IMR-90 (cell line): ENCODE results near the gene B4GALNT1. TPM values are rescaled to one million over a fixed set of nuclear protein-coding genes. Genes with fewer than 3 reads are reported as not detected.

Experiments used
- ATAC-seq: fragments of 200-7000 bp; cut with Tn5 transposase; 2 replicates; pipeline ENCODE4 v1.9.1; 2020; ENCODE audit warnings: low read depth, mild to moderate bottlenecking, moderate library complexity
- BruUV-seq: library from RNA; stranded (reverse); fragments of 400-500 nt; replicated peaks from 2 replicates; lab custom pipeline; 2021; lab: Mats Ljungman, UMichigan
- CTCF ChIA-PET: fragments of 300-600 bp; formaldehyde crosslinking; extraction: SDS; loops from one replicate; lab custom pipeline; 2021; ENCODE audit warnings: antibody characterized with exemption; lab: Yijun Ruan, JAX
- POLR2A ChIA-PET: fragments of 300-600 bp; sonication (Branson Sonifier 250); formaldehyde crosslinking; loops from one replicate; lab custom pipeline; 2022; ENCODE audit warnings: antibody characterized with exemption; ENCODE audit not compliant: unreplicated experiment; lab: Charles Lee
- DNase-seq: peaks from one replicate; pipeline ENCODE4 v3.0.0; 2013
- H2AFZ ChIP-seq: replicated peaks from 2 replicates; pipeline ENCODE3; 2013; ENCODE audit warnings: low read length, mild to moderate bottlenecking; ENCODE audit not compliant: poor library complexity
- H2AK5ac ChIP-seq: 2 replicates; pipeline ENCODE4 v1.6.1; 2013; ENCODE audit warnings: low read depth, low read length, inconsistent platforms
- H2AK9ac ChIP-seq: replicated peaks from 2 replicates; pipeline ENCODE3; 2013; ENCODE audit warnings: mild to moderate bottlenecking, low read depth, low read length, moderate library complexity; ENCODE audit not compliant: poor library complexity
- H2BK120ac ChIP-seq: 2 replicates; pipeline ENCODE4 v1.6.1; 2013; ENCODE audit warnings: low read depth, low read length, inconsistent platforms
- H2BK15ac ChIP-seq: 3 replicates; pipeline ENCODE4 v1.6.1; 2013; ENCODE audit warnings: low read depth, low read length, inconsistent platforms
- H2BK20ac ChIP-seq: 2 replicates; pipeline ENCODE4 v1.6.1; 2013; ENCODE audit warnings: low read depth, mild to moderate bottlenecking, inconsistent platforms, low read length, moderate library complexity
- H2BK5ac ChIP-seq: 2 replicates; pipeline ENCODE4 v1.6.1; 2013; ENCODE audit warnings: mild to moderate bottlenecking, low read depth, low read length, inconsistent platforms; ENCODE audit not compliant: poor library complexity, severe bottlenecking
- H3K14ac ChIP-seq: replicated peaks from 2 replicates; pipeline ENCODE4 v1.6.1; 2013; ENCODE audit warnings: low read depth, low read length, inconsistent platforms
- H3K18ac ChIP-seq: 2 replicates; pipeline ENCODE4 v1.6.1; 2013; ENCODE audit warnings: low read depth, low read length, control low read depth
- H3K23ac ChIP-seq: 2 replicates; pipeline ENCODE4 v1.6.1; 2013; ENCODE audit warnings: low read depth, low read length, inconsistent platforms
- H3K27ac ChIP-seq: 2 replicates; pipeline ENCODE4 v1.5.1; 2013; ENCODE audit warnings: mild to moderate bottlenecking, control low read depth, low read length; ENCODE audit not compliant: insufficient read depth
- H3K27me3 ChIP-seq: 2 replicates; pipeline ENCODE4 v1.6.1; 2013; ENCODE audit warnings: low read length; ENCODE audit not compliant: control insufficient read depth, insufficient read depth
- H3K36me3 ChIP-seq: 2 replicates; pipeline ENCODE4 v1.6.1; 2013; ENCODE audit warnings: low read length, mixed read lengths; ENCODE audit not compliant: control insufficient read depth, insufficient read depth
- H3K4ac ChIP-seq: 2 replicates; pipeline ENCODE4 v1.6.1; 2013; ENCODE audit warnings: low read depth, low read length, inconsistent platforms
- H3K4me1 ChIP-seq: 2 replicates; pipeline ENCODE4 v1.6.1; 2013; ENCODE audit warnings: low read length, mixed read lengths; ENCODE audit not compliant: control insufficient read depth, insufficient read depth
- H3K4me2 ChIP-seq: 2 replicates; pipeline ENCODE4 v1.6.1; 2013; ENCODE audit warnings: low read depth, mild to moderate bottlenecking, control low read depth, low read length, moderate library complexity
- H3K4me3 ChIP-seq: 2 replicates; pipeline ENCODE4 v1.5.1; 2013; ENCODE audit warnings: low read depth, mild to moderate bottlenecking, control low read depth, low read length, moderate library complexity; ENCODE audit not compliant: insufficient read depth
- H3K56ac ChIP-seq: 2 replicates; pipeline ENCODE4 v1.6.1; 2013; ENCODE audit warnings: low read length, inconsistent platforms; ENCODE audit not compliant: insufficient read depth; ENCODE audit errors: extremely low read depth
- H3K79me1 ChIP-seq, 2 experiments: 2 replicates each; pipeline ENCODE4 v1.6.1; 2013; ENCODE audit warnings: low read length in 2 of 2, inconsistent platforms in 1 of 2, low read depth in 1 of 2
- H3K9ac ChIP-seq: 2 replicates; pipeline ENCODE4 v1.6.1; 2013; ENCODE audit warnings: low read depth, low read length, control low read depth
- H3K9me1 ChIP-seq: 2 replicates; pipeline ENCODE4 v1.6.1; 2013; ENCODE audit warnings: low read length, inconsistent platforms; ENCODE audit not compliant: insufficient read depth
- H3K9me3 ChIP-seq: 2 replicates; pipeline ENCODE4 v1.6.1; 2013; ENCODE audit warnings: low read length; ENCODE audit not compliant: control insufficient read depth, insufficient read depth
- H4K20me1 ChIP-seq: 2 replicates; pipeline ENCODE4 v1.6.1; 2013; ENCODE audit warnings: low read length, inconsistent platforms; ENCODE audit not compliant: insufficient read depth
- H4K5ac ChIP-seq: 2 replicates; pipeline ENCODE4 v1.6.1; 2013; ENCODE audit warnings: mild to moderate bottlenecking, low read depth, low read length, control low read depth
- H4K8ac ChIP-seq, 2 experiments: 2 replicates each; pipeline ENCODE4 v1.6.1; 2013; ENCODE audit warnings: low read depth in 2 of 2, low read length in 2 of 2, control low read depth in 1 of 2, inconsistent platforms in 1 of 2
- H4K91ac ChIP-seq: 2 replicates; pipeline ENCODE4 v1.6.1; 2013; ENCODE audit warnings: low read depth, low read length, inconsistent platforms; ENCODE audit not compliant: insufficient read depth
- BHLHE40 ChIP-seq: fragments of 150-350 bp; IDR thresholded peaks from 2 replicates; pipeline ENCODE4 v1.6.1; 2016; ENCODE audit warnings: mild to moderate bottlenecking, low read depth, low read length
- CEBPB ChIP-seq: IDR thresholded peaks from 2 replicates; pipeline ENCODE4 v1.6.1; 2012; ENCODE audit warnings: low read depth, low read length, improper control_type of control experiment
- CHD1 ChIP-seq: IDR thresholded peaks from 2 replicates; pipeline ENCODE4 v1.6.1; 2012; ENCODE audit warnings: low read depth, low read length, improper control_type of control experiment
- CTCF ChIP-seq: conservative IDR thresholded peaks from 2 replicates; pipeline ENCODE4 v1.5.1; 2012; ENCODE audit warnings: mild to moderate bottlenecking, low read depth, low read length, improper control_type of control experiment
- ELK1 ChIP-seq: fragments of 150-350 bp; IDR thresholded peaks from 2 replicates; pipeline ENCODE4 v1.6.1; 2016; ENCODE audit warnings: low read depth, mild to moderate bottlenecking, low read length, moderate library complexity, borderline replicate concordance
- FOS ChIP-seq: fragments of 150-350 bp; IDR thresholded peaks from 2 replicates; pipeline ENCODE4 v1.6.1; 2016; ENCODE audit warnings: low read depth, low read length
- MAFK ChIP-seq: IDR thresholded peaks from 2 replicates; pipeline ENCODE4 v1.6.1; 2012; ENCODE audit warnings: low read depth, low read length, improper control_type of control experiment
- MAZ ChIP-seq: IDR thresholded peaks from 2 replicates; pipeline ENCODE4 v1.6.1; 2012; ENCODE audit warnings: low read depth, mild to moderate bottlenecking, low read length, improper control_type of control experiment, moderate library complexity, borderline replicate concordance
- MXI1 ChIP-seq: IDR thresholded peaks from 2 replicates; pipeline ENCODE4 v1.6.1; 2012; ENCODE audit warnings: low read depth, mild to moderate bottlenecking, low read length, moderate library complexity, borderline replicate concordance
- NFE2L2 ChIP-seq: fragments of 150-350 bp; IDR thresholded peaks from 2 replicates; pipeline ENCODE4 v1.6.1; 2016; ENCODE audit warnings: low read depth, mild to moderate bottlenecking, low read length
- POLR2A ChIP-seq: IDR thresholded peaks from 2 replicates; pipeline ENCODE4 v1.6.1; 2012; ENCODE audit warnings: mild to moderate bottlenecking, low read depth, low read length
- RAD21 ChIP-seq: IDR thresholded peaks from 2 replicates; pipeline ENCODE4 v1.6.1; 2012; ENCODE audit warnings: low read length, improper control_type of control experiment
- RCOR1 ChIP-seq: IDR thresholded peaks from 2 replicates; pipeline ENCODE4 v1.6.1; 2012; ENCODE audit warnings: mild to moderate bottlenecking, low read length, improper control_type of control experiment; ENCODE audit not compliant: insufficient replicate concordance
- RFX5 ChIP-seq: IDR thresholded peaks from 2 replicates; pipeline ENCODE4 v1.8.0; 2012; ENCODE audit warnings: low read depth, mild to moderate bottlenecking, low read length, moderate library complexity
- USF2 ChIP-seq: fragments of 150-350 bp; IDR thresholded peaks from 2 replicates; pipeline ENCODE4 v1.6.1; 2017; ENCODE audit warnings: mild to moderate bottlenecking, antibody characterized with exemption, low read length, low read depth
- WGBS, 2 experiments: methylation state at CpG; one replicate each; pipeline versions ENCODE4 v1.1.5 to v1.1.7; 2013; ENCODE audit warnings: missing lambda C conversion rate in 2 of 2; ENCODE audit not compliant: insufficient read length in 1 of 2; ENCODE audit errors: extremely low coverage in 2 of 2; 5-methylcytosine and 5-hydroxymethylcytosine counted together
- dilution Hi-C: fragments of 300-500 bp; cut with HindIII; formaldehyde crosslinking; loops from one replicate; pipeline ENCODE4 v1.14.3; 2018; ENCODE audit warnings: low sequenced_read_pairs; ENCODE audit not compliant: unreplicated experiment
- in situ Hi-C: fragments of 300-500 bp; cut with MboI; formaldehyde crosslinking; loops from 3 replicates; pipeline ENCODE4 v1.14.3; 2019; ENCODE audit warnings: low sequenced_read_pairs, inconsistent platforms, mixed read lengths
- intact Hi-C: fragments of 100-400 bp; cut with micrococcal nuclease; formaldehyde crosslinking; loops from 2 replicates; pipeline ENCODE4 v1.10.0; 2022
- polyA plus RNA-seq, 3 experiments: library from polyadenylated mRNA; depleted of rRNA; stranded (reverse); fragments of >200 nt; gene quantifications; 2 replicates each; pipeline ENCODE4 v1.2.3, GENCODE V29; 2012; ENCODE audit warnings: low replicate concordance in 1 of 3
- total RNA-seq: library from RNA; depleted of rRNA; stranded (reverse); fragments of >200 nt; gene quantifications from 2 replicates; pipeline ENCODE4 v1.2.3, GENCODE V29; 2012

The B4GALNT1 gene
- total and polyA plus RNA-seq, 2 of the 4 experiments (the other 2 are of a cell fraction) = 0.18 to 0.62 TPM

- dilution Hi-C loops = no loop called here
Measured at GRCh38 chr12:57577981-57578758, 54.8 kb downstream of the B4GALNT1 start.

More at GRCh38 chr12:57577981-57578758, 54.8 kb downstream of the B4GALNT1 start:
- no peak overlapping the region for H2BK15ac ChIP-seq
- H3K27ac ChIP-seq = no peak overlapping the region
- no peak overlapping the region for H3K4me3 ChIP-seq
- H2BK20ac ChIP-seq = no peak overlapping the region
- H3K9me1 ChIP-seq = no peaks in the 10 kb centered on the region
- WGBS, 2 experiments = no CpG with 5 or more reads among the region's 12 CpGs
- H3K18ac ChIP-seq = no peak overlapping the region
- no peak overlapping the region; the same call in 1 of the 2 replicates for H3K23ac ChIP-seq
- no peak overlapping the region for H4K5ac ChIP-seq
- in situ Hi-C loops = no loop called here
- ATAC-seq = no peak
- no peak overlapping the region for H3K14ac ChIP-seq
- BruUV-seq = no TSS peak
- no peak overlapping the region for H3K4me2 ChIP-seq
- no peak overlapping the region for H3K4ac ChIP-seq
- no peak overlapping the region for H2AFZ ChIP-seq
- POLR2A ChIA-PET = no interaction called here
- no peak overlapping the region for H3K9ac ChIP-seq
- no peak for DNase-seq
- H3K79me1 ChIP-seq = no peaks in the 10 kb centered on the region
- TF ChIP-seq POLR2A (no peak), MAZ (no peak), RAD21 (no peak), MAFK (no peak), USF2 (no peak), CHD1 (no peak), RFX5 (no peak), MXI1 (no peak), CEBPB (no peak), BHLHE40 (no peak), CTCF (no peak), ELK1 (no peak), NFE2L2 (no peak), RCOR1 (no peak), FOS (no peak)
- CTCF ChIA-PET = no interaction called here
- no peak overlapping the region for H2AK5ac ChIP-seq
- no peaks in the 10 kb centered on the region for H4K20me1 ChIP-seq
- H3K36me3 ChIP-seq = no peaks in the 10 kb centered on the region
- H4K8ac ChIP-seq = no peak overlapping the region
- H3K56ac ChIP-seq = no peak overlapping the region
- H2AK9ac ChIP-seq = no peak overlapping the region
- no peak overlapping the region for H2BK120ac ChIP-seq
- H3K9me3 ChIP-seq = no peaks in the 10 kb centered on the region
- intact Hi-C loops = no loop called here
- no peaks in the 10 kb centered on the region for H3K4me1 ChIP-seq
- no peak overlapping the region for H4K91ac ChIP-seq
- H2BK5ac ChIP-seq = no peak overlapping the region
- peaks cover 21% of the 10 kb centered on the region for H3K27me3 ChIP-seq
